NK-92 (cell line): ENCODE measurements around the gene RYR1.
"Not testable (repeated sequence)": the region's sequence is repeated elsewhere in the genome, so short reads cannot be mapped to it uniquely, and the experiment has no call there.

ENCODE experiments used
- DNase-seq: peaks from one replicate; lab custom pipeline; 2025; ENCODE audit not compliant: unreplicated experiment; lab: John Stamatoyannopoulos, UW

Gene RYR1

GRCh38 chr19:38425810-38426466 is 7.6 kb upstream of the RYR1 start, which contains the start of gene RASGRP4:
Gene RASGRP4 (minus strand): TSS chr19:38426219. CDS start chr19:38426091, 128 bp downstream.
- no peak for DNase-seq

GRCh38 chr19:38427035-38427677 is 6.3 kb upstream of the RYR1 start:
- not testable (repeated sequence) for DNase-seq

DNA sequence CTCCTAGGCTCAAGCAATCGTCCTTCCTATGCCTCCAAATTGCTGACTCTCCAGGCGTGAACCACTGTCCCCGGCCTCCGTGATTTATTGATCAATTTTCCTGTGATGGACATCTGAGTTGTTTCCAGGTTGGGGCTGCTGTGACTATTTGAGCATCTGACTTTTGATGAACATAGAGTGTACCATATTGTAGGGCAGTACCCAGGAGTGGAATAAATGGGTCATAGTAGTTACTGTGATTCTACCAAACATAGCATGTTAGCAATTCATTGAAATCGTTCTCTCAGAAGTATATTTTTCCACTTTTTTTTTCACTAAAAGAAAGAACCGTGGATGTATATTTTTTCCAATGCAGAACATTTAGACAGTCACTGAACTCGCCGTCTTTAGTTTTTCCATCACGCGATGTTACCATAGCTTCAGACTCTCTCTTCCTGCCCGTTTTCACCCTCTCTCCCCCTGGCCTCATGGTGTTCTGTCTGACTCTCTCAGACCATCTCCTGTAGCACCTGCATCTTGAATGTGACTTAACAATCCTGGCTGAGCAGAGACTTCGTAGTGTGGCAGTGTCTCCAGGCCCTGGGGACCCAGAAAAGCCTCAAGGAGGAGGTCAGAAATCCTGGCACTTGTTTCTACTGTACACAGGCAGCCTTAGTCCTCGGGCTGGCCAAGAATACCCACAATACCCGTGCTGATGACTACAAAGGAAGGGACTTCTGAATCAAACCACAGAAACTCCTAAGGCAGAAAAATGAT is 4.3 kb upstream of the RYR1 start:
- DNase-seq, result no peak

GRCh38 chr19:38429811-38430156 is 3.7 kb upstream of the RYR1 start:
- no peak for DNase-seq

DNA sequence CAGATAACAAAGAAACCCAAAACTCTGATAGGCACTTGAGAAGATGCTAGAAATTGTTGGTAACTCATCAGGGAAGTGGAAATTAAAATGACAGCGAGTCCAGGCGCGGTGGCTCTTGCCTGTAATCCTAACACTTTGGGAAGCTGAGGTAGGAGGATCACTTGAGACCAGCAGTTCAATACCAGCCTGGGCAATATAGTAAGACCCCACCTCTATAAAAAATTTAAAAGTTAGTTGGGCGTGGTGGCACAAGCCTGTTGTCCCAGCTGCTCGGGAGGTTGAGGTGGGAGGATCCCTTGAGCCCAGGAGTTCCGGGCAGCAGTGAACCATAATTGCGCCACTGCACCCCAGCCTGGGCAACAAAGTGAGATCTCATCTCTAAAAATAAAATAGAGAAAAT is 2.6 kb upstream of the RYR1 start:
- no peak for DNase-seq

DNA sequence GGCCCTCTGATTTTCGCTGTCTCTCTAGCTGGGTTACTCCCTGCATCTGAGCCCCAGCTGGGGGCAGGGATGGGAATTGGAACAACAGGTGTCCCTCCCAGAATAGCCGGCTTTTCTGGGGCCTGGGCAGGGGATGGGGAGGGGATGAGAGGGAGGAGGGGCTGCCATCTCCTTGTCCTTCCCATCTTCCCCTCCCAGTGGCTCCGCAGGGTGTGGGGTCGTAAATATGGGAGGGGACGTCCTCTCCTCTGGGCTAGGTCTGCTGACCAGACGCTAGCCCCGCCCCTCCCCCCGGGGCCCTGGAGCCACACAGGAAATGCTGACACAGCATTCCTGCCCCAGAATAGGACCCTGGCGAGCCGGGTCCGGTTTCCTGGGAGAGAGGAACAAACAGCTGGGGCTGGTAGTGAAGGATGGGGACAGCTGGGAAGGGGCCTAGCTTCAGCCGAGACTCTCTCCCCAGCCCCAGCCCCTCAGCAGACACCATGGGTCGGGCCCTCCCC is 1.1 kb downstream of the RYR1 start:
- no peak for DNase-seq

- no peak for DNase-seq
Observed at GRCh38 chr19:38437295-38437694, 3.8 kb downstream of the RYR1 start.

GRCh38 chr19:38437917-38438316 is 4.4 kb downstream of the RYR1 start:
- DNase-seq, result no peak

- DNase-seq, result no peak
Observed at GRCh38 chr19:38440592-38440991, 7.1 kb downstream of the RYR1 start.

- no peak for DNase-seq
Observed at GRCh38 chr19:38441657-38442348, 8.3 kb downstream of the RYR1 start.

GRCh38 chr19:38442736-38443135 is 9.2 kb downstream of the RYR1 start:
- DNase-seq, result no peak

- DNase-seq, result no peak
Observed at GRCh38 chr19:38443458-38443999, 10.0 kb downstream of the RYR1 start.

GRCh38 chr19:38444026-38444425 is 10.5 kb downstream of the RYR1 start:
- DNase-seq, result no peak

GRCh38 chr19:38445362-38445761 is 11.9 kb downstream of the RYR1 start:
- DNase-seq, result no peak

GRCh38 chr19:38448225-38448624 is 14.7 kb downstream of the RYR1 start:
- DNase-seq, result no peak

GRCh38 chr19:38449518-38449917 is 16.0 kb downstream of the RYR1 start:
- DNase-seq, result no peak

DNA sequence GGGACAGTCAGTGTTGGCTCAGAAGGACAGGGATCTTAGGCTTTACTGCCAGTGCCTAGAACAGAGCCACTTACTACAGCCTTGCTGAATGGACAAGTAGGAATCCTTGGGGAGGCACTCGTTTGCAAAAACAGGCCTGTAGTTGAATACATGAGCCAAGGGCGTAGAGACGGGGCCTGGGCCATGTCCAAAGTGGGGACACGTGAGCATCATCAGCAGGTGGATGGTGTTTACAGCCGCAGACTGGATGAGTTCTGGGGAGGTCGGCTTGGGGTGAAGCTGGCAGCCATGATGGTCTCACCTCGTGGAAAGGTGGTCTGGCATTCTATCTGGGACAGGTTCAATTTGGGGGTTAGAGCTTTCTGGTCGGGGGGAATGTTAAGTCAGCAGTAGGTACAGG is 17.5 kb downstream of the RYR1 start:
- DNase-seq, result no peak

DNA sequence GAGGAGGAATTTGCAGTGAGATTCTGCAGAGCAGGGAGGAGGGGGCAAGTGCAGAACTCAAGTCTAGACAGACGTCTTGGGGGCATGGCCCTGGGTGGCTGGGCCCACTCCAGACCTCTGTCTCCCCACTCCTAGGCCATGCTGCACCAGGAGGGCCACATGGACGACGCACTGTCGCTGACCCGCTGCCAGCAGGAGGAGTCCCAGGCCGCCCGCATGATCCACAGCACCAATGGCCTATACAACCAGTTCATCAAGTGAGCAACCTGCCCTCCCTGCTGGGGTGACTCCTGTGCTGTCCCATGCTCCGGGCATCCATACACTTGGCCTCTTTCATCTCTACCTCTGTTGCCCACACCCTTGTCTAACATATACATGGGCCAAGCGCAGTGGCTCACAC is 18.1 kb downstream of the RYR1 start:
- no peak for DNase-seq

DNA sequence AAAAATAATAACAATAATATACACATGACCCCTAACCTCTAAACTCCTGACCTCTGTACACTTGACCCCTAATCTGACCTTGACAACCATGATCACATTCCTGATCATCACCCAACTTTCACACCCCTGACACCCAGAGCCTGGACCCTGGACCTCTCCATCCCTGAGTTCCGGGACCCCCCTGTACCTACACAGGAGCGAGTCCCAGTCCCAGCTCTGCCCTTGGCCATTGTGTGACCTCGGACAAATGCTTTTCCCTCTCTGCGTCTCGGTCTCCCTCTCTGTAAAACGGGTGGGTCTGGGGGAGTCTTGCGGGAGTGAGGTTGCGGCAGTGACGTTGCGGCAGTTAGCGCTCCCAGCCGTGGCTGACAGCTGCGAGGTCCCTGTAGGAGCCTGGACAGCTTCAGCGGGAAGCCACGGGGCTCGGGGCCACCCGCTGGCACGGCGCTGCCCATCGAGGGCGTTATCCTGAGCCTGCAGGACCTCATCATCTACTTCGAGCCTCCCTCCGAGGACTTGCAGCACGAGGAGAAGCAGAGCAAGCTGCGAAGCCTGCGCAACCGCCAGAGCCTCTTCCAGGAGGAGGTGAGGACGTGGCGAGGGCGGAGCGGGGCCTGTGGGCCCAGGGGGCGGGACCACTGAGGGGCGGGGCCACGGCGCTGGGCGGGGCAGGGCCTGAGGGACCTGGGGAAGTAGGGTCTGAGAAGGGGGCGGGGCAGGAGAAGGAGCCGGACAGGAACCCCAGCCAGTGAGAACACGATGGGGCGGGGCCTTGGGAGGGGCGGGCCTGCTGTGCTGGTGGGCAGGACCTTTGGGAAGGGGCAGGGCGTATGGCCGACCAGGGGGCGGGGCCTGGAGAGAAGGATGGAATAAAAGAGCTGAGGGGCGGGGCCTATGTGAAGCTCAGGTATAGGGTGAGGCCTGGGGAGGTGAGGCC is 19.2 kb downstream of the RYR1 start:
- no peak for DNase-seq

GRCh38 chr19:38453596-38453995 is 20.1 kb downstream of the RYR1 start:
- no peak for DNase-seq
